Endothelial cell of umbilical vein (primary cell): ENCODE measurements around the gene UBE2E1. TPM values are rescaled to one million over a fixed set of nuclear protein-coding genes. Genes with fewer than 3 reads are reported as not detected.

ENCODE experiments used
- BruUV-seq: library from RNA; stranded (reverse); fragments of 400-500 nt; replicated peaks from 2 replicates; lab custom pipeline; 2021; lab: Mats Ljungman, UMichigan
- CTCF ChIA-PET: fragments of 300-600, 350-600 bp; sonication (Branson Sonifier 250); formaldehyde crosslinking; loops from one replicate; lab custom pipeline; 2021; ENCODE audit warnings: antibody characterized with exemption, inconsistent platforms; lab: Charles Lee
- POLR2A ChIA-PET: fragments of 300-600, 350-600 bp; sonication (Branson Sonifier 250); formaldehyde crosslinking; loops from one replicate; lab custom pipeline; 2021; ENCODE audit warnings: antibody characterized with exemption, inconsistent platforms; lab: Charles Lee
- DNase-seq: peaks from one replicate; pipeline ENCODE4 v3.0.0-alpha.2; 2011; ENCODE audit warnings: low read depth, low spot score
- FAIRE-seq: peaks from 2 replicates; lab custom pipeline; 2011; peaks lifted over from hg19 to GRCh38; lab: Jason Lieb, UNC
- H2AFZ ChIP-seq: 2 replicates; pipeline ENCODE4 v1.6.0; 2012; ENCODE audit warnings: low read depth, low read length, control low read depth, inconsistent platforms
- H3K27ac ChIP-seq: 2 replicates; pipeline ENCODE4 v1.5.1; 2011; ENCODE audit warnings: low read depth, mild to moderate bottlenecking, control low read depth, low read length, moderate library complexity; ENCODE audit not compliant: insufficient read depth
- H3K27me3 ChIP-seq, 2 experiments: 2 replicates each; pipeline versions ENCODE4 v1.6.0 to v1.6.1; 2011; ENCODE audit warnings: low read length in 2 of 2, mixed read lengths in 1 of 2; ENCODE audit not compliant: control insufficient read depth in 2 of 2, insufficient read depth in 2 of 2
- H3K36me3 ChIP-seq, 2 experiments: 2 replicates in 1 of 2; 3 replicates in 1 of 2; pipeline ENCODE4 v1.5.1; 2011; ENCODE audit warnings: low read length in 2 of 2, mild to moderate bottlenecking in 1 of 2, moderate library complexity in 1 of 2; ENCODE audit not compliant: control insufficient read depth in 2 of 2, insufficient read depth in 2 of 2; ENCODE audit errors: extremely low read depth in 1 of 2
- H3K4me1 ChIP-seq: 3 replicates; pipeline ENCODE4 v1.5.1; 2011; ENCODE audit warnings: mild to moderate bottlenecking, low read length; ENCODE audit not compliant: control insufficient read depth, insufficient read depth; ENCODE audit errors: extremely low read depth
- H3K4me2 ChIP-seq: 2 replicates; pipeline ENCODE4 v1.6.1; 2011; ENCODE audit warnings: low read length, control low read depth, mixed read lengths; ENCODE audit not compliant: insufficient read depth
- H3K4me3 ChIP-seq, 3 experiments: fragments of 200-600 bp in 1 of 3; sonication (generic), shearing (Covaris generic) in 1 of 3; replicated peaks in 1 of 3; 2 replicates each; pipeline ENCODE4 v1.5.1; 2011 to 2016; ENCODE audit warnings: control low read depth in 3 of 3, low read length in 3 of 3, mild to moderate bottlenecking in 2 of 3, inconsistent platforms in 1 of 3, low read depth in 1 of 3, moderate library complexity in 1 of 3; ENCODE audit not compliant: insufficient read depth in 1 of 3
- H3K79me2 ChIP-seq: 2 replicates; pipeline ENCODE4 v1.6.0; 2012; ENCODE audit warnings: low read length, inconsistent platforms; ENCODE audit not compliant: control insufficient read depth, insufficient read depth
- H3K9ac ChIP-seq: replicated peaks from 2 replicates; pipeline ENCODE3; 2011; ENCODE audit warnings: low read length, control low read depth; ENCODE audit not compliant: insufficient read depth; ENCODE audit errors: extremely low read depth
- H3K9me1 ChIP-seq: replicated peaks from 3 replicates; pipeline ENCODE4 v1.6.0; 2011; ENCODE audit warnings: mild to moderate bottlenecking, low read length; ENCODE audit not compliant: control insufficient read depth, insufficient read depth; ENCODE audit errors: extremely low read depth
- H3K9me3 ChIP-seq: replicated peaks from 2 replicates; pipeline ENCODE4 v1.5.1; 2012; ENCODE audit warnings: low read length, inconsistent platforms; ENCODE audit not compliant: control insufficient read depth, insufficient read depth
- H4K20me1 ChIP-seq: replicated peaks from 2 replicates; pipeline ENCODE3; 2011; ENCODE audit warnings: mild to moderate bottlenecking, low read length; ENCODE audit not compliant: control insufficient read depth, insufficient read depth; ENCODE audit errors: extremely low read depth
- CTCF ChIP-seq, 2 donors: IDR thresholded peaks; 1 replicate in 1 of 2; 2 replicates in 1 of 2; pipeline ENCODE4 v1.5.1; 2011; ENCODE audit warnings: low read length in 2 of 2, mild to moderate bottlenecking in 2 of 2, moderate library complexity in 2 of 2, control low read depth in 1 of 2, inconsistent platforms in 1 of 2, low read depth in 1 of 2; ENCODE audit not compliant: insufficient read depth in 1 of 2; ENCODE audit errors: extremely low read depth in 1 of 2
- EZH2 ChIP-seq: IDR thresholded peaks from 2 replicates; pipeline ENCODE4 v1.6.1; 2012; ENCODE audit warnings: borderline replicate concordance, low read depth, mild to moderate bottlenecking, moderate library complexity, low read length, inconsistent platforms; ENCODE audit not compliant: severe bottlenecking
- FOS ChIP-seq: IDR thresholded peaks from 2 replicates; pipeline ENCODE4 v1.6.1; 2011; ENCODE audit warnings: mild to moderate bottlenecking, low read length, moderate library complexity, borderline replicate concordance; ENCODE audit not compliant: insufficient read depth
- GATA2 ChIP-seq: IDR thresholded peaks from 2 replicates; pipeline ENCODE4 v1.7.0; 2011; ENCODE audit warnings: low read depth, mild to moderate bottlenecking, moderate library complexity, mixed read lengths, low read length; ENCODE audit not compliant: insufficient read length, insufficient read depth
- JUN ChIP-seq: IDR thresholded peaks from 2 replicates; pipeline ENCODE4 v1.6.1; 2011; ENCODE audit warnings: borderline replicate concordance, low read depth; ENCODE audit not compliant: insufficient read length, insufficient read depth
- MAX ChIP-seq: IDR thresholded peaks from 2 replicates; pipeline ENCODE4 v1.6.1; 2011; ENCODE audit not compliant: insufficient read depth, insufficient read length
- MYC ChIP-seq: IDR thresholded peaks from one replicate; pipeline ENCODE4 v1.6.1; 2011; ENCODE audit warnings: mild to moderate bottlenecking, low read depth, low read length
- POLR2A ChIP-seq: IDR thresholded peaks from 2 replicates; pipeline ENCODE4 v1.6.1; 2012; ENCODE audit warnings: low read depth, mild to moderate bottlenecking, control low read depth, low read length
- POLR2AphosphoS5 ChIP-seq: IDR thresholded peaks from 2 replicates; pipeline ENCODE4 v1.6.1; 2012; ENCODE audit warnings: low read depth, mild to moderate bottlenecking, control low read depth, low read length, moderate library complexity; ENCODE audit not compliant: insufficient read depth
- dilution Hi-C: fragments of 300-500 bp; cut with MboI; formaldehyde crosslinking; loops from one replicate; pipeline ENCODE4 v1.15.0; 2019; ENCODE audit warnings: low sequenced_read_pairs; ENCODE audit not compliant: extremely low pct_ligation_motif_present
- intact Hi-C: fragments of 100-400 bp; cut with micrococcal nuclease; formaldehyde crosslinking; loops from one replicate; pipeline ENCODE4 v1.10.0; 2022
- polyA plus RNA-seq, 4 experiments: library from polyadenylated mRNA; depleted of rRNA in 3 of 4; stranded (reverse) in 3 of 4; unstranded in 1 of 4; fragments of >200 nt; gene quantifications; 2 replicates each; pipeline versions ENCODE4 v1.2.1 to v1.2.3, GENCODE V29; 2011 to 2012; ENCODE audit warnings: missing spikeins in 1 of 4
- total RNA-seq: library from RNA; stranded (reverse); gene quantifications from 2 replicates; pipeline ENCODE4 v1.2.3, GENCODE V29; 2021

Gene UBE2E1
- total and polyA plus RNA-seq, 2 donors (not counting 3 experiments of a cell fraction or from before 2014, with no cell fraction given) = 72.7 to 114 TPM

- TF ChIP-seq CTCF (IDR thresholded peaks at IDR 0.05; ENCODE audit: extremely low read depth in 1 of 2, insufficient read depth in 1 of 2, low read depth in 1 of 2, low read length in 2 of 2) (no peak), POLR2A (no peak), MAX (no peak), EZH2 (no peak), GATA2 (no peak), MYC (no peak), POLR2AphosphoS5 (no peak), FOS (no peak), JUN (no peak)
- Histone ChIP-seq H3K4me2 (no peak overlapping the region), H3K27me3 (no peaks in the 10 kb centered on the region), H2AFZ (no peak overlapping the region), H3K36me3 (peaks cover 0 to 2% of the 10 kb centered on the region in 2 experiments), H3K9me3 (no peaks in the 10 kb centered on the region), H3K9me1 (no peaks in the 10 kb centered on the region), H3K9ac (no peak overlapping the region), H3K79me2 (peaks cover 15% of the 10 kb centered on the region), H4K20me1 (peaks cover 10% of the 10 kb centered on the region), H3K4me1 (peaks cover 14% of the 10 kb centered on the region), H3K4me3 (no peak overlapping the region), H3K27ac (no peak overlapping the region)
- BruUV-seq = no TSS peak
- no peak for DNase-seq
- intact Hi-C loops = no loop called here
- CTCF ChIA-PET = interaction anchor here (0.9 to 2.0 kb wide), 3 partner anchors 10 to 48 kb away, joined by 3 to 5 read pairs (median 3); no protein-coding TSS in a partner anchor
- dilution Hi-C loops = no loop called here
- POLR2A ChIA-PET = interaction anchor here (1.6 kb wide), 1 partner anchor 35 kb away, joined by 5 read pairs; the partner anchor contains the start of genes NKIRAS1 and RPL15
- no peak for FAIRE-seq
Measured at GRCh38 chr3:23882487-23882918, 76.7 kb downstream of the UBE2E1 start.
